Daoy (cell line): ENCODE data around the gene TAMALIN. TPM values are rescaled to one million over a fixed set of nuclear protein-coding genes. Genes with fewer than 3 reads are reported as not detected.

Experiments
- DNase-seq: peaks from one replicate; pipeline ENCODE4 v3.0.0-alpha.2; 2015; ENCODE audit warnings: low read depth
- total RNA-seq: library from RNA; depleted of rRNA; stranded (reverse); fragments of >200 nt; shearing (Covaris generic); gene quantifications from 2 replicates; pipeline ENCODE4 v1.2.3, GENCODE V29; 2014

The TAMALIN gene
- total RNA-seq, 1 experiment from 2014 or later: 1.1 TPM

DNA sequence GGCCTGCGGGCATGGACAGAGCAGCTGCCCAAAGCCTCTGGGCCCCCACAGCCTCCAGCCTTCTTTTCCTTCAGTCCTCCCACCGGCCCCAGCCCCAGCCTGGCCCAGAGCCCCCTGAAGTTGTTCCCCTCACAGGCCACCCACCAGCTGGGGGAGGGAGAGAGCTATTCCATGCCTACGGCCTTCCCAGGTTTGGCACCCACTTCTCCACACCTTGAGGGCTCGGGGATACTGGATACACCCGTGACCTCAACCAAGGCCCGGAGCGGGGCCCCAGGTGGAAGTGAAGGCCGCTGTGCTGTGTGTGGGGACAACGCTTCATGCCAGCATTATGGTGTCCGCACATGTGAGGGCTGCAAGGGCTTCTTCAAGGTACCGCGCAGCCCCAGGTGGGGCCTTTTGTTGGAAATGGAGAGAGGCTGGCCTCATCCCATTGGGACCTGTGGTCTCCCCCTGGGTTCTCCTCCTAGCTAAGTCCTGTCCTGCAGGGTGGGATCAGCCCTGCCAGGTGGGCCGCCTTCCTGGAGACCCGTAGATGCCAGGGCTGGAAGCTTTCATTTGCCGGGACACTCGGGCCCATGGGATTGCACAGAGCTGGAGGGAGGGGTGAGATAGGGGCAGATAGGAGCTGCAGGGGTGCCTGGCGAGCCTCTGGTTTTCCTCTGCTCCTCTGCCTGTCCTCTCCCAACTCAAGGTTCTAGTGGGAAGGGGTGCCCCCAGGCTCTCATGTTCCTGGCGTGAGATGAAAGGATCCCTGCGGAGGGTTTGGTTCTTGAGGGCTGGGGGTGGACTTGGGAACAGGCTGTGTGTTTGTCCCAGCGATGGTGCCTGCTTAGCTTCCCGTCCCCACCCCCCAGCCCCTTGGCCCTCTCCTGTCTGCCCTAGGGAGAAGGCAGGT lies 48.3 kb downstream of the TAMALIN start:
- DNase-seq: no peak

GRCh38 chr12:52055731-52056711 lies 49.3 kb downstream of the TAMALIN start:
- no peak for DNase-seq

DNA sequence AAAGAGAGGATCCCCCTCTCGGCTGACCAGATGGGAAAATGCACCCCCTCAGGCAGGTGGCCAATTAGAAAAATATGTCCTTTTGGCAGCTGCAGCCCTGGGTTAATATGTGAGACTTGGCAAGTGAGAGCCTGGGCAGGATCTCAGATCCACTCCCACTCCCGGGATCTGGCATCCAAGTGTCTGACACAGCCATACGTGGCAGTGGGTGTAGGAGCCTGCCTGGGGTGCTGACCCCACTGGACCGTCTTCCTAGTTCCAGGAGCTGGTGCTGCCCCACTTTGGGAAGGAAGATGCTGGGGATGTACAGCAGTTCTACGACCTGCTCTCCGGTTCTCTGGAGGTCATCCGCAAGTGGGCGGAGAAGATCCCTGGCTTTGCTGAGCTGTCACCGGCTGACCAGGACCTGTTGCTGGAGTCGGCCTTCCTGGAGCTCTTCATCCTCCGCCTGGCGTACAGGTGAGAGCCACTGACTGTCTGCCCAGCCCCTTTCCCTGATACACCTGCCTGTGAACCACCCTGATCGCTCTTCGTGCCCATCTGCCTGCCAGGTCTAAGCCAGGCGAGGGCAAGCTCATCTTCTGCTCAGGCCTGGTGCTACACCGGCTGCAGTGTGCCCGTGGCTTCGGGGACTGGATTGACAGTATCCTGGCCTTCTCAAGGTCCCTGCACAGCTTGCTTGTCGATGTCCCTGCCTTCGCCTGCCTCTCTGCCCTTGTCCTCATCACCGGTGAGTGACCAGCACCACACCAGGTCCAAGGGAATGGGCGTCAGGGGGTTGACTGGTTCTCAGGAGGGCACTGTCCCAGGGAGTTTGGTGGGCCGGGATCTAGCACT lies 50.3 kb downstream of the TAMALIN start:
- no peak for DNase-seq

- no peak for DNase-seq
Measured at GRCh38 chr12:52057638-52058576, 51.2 kb downstream of the TAMALIN start.

DNA sequence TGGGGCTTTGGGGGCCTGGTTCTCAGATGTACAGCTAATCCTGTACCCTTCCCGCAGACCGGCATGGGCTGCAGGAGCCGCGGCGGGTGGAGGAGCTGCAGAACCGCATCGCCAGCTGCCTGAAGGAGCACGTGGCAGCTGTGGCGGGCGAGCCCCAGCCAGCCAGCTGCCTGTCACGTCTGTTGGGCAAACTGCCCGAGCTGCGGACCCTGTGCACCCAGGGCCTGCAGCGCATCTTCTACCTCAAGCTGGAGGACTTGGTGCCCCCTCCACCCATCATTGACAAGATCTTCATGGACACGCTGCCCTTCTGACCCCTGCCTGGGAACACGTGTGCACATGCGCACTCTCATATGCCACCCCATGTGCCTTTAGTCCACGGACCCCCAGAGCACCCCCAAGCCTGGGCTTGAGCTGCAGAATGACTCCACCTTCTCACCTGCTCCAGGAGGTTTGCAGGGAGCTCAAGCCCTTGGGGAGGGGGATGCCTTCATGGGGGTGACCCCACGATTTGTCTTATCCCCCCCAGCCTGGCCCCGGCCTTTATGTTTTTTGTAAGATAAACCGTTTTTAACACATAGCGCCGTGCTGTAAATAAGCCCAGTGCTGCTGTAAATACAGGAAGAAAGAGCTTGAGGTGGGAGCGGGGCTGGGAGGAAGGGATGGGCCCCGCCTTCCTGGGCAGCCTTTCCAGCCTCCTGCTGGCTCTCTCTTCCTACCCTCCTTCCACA lies 52.0 kb downstream of the TAMALIN start:
- DNase-seq: no peak

- DNase-seq: no peak
Measured at GRCh38 chr12:52059582-52060497, 53.1 kb downstream of the TAMALIN start.

DNA sequence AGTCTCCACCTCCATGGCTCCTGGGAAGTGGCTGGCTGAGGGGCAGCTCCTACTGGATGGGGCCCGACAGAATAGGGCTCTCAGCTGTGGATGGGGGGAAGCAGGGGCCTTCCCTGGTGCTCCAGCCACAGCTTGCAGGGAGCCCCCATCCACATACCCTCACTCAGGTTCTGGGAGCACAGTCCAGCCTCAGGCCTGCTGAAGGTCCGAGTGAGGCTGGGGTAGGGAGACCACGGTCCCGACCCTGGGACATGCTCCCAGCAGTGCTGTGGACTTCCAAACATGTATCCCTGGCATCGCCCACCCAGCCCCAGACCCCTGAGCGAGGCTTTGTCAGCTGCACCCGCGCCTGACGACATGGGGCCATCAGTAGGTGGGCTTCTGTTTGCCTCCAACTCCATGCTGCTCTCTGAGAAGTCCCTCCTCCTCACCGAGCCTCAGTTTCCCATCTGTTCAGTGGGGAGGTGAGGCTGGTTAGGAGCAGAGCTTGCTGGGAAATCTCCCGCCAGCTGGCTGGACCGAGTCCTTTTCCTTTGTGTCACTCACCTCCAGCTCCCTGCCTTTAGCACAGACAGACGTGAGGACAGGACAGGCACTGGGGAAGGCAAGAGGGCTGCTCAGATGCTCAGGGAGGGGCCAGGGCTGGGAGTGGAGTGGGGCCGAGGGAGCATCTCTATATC lies 53.9 kb downstream of the TAMALIN start:
- no peak for DNase-seq

DNA sequence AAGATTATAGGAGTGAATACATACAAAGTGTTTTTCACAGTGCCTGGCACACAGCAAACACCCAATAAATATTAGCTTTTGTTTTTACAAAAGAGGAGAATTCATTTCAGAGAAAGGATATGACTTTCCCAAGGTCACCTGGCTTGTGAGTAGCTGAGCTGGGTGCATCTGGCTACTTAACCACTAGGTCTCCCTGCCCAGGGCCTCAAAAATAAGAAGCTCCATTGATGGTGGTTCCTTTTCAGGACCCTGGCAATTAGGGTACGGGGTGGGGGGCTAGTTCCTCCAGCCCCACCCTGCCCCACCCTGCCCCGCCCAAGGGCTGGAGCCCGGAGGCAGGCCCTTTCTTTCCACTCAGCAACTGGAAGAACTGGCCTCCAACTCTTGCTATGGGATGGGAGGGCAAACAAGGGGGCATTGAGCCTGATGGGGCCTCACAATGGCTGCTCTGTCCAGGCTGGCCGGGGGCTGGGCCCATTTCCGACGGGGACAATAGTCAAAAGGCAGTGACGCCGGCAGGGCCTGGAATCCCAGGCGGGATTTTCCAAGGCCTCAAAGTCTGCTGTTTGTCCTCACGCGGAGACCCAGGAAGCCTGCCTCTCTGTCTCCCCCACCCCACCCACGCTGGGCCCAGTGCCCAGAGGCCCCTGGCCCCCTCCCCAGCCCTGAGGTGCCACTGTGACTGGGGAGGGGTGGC lies 54.9 kb downstream of the TAMALIN start:
- no peak for DNase-seq

- no peak for DNase-seq
Measured at GRCh38 chr12:52062167-52063081, 55.7 kb downstream of the TAMALIN start.

DNA sequence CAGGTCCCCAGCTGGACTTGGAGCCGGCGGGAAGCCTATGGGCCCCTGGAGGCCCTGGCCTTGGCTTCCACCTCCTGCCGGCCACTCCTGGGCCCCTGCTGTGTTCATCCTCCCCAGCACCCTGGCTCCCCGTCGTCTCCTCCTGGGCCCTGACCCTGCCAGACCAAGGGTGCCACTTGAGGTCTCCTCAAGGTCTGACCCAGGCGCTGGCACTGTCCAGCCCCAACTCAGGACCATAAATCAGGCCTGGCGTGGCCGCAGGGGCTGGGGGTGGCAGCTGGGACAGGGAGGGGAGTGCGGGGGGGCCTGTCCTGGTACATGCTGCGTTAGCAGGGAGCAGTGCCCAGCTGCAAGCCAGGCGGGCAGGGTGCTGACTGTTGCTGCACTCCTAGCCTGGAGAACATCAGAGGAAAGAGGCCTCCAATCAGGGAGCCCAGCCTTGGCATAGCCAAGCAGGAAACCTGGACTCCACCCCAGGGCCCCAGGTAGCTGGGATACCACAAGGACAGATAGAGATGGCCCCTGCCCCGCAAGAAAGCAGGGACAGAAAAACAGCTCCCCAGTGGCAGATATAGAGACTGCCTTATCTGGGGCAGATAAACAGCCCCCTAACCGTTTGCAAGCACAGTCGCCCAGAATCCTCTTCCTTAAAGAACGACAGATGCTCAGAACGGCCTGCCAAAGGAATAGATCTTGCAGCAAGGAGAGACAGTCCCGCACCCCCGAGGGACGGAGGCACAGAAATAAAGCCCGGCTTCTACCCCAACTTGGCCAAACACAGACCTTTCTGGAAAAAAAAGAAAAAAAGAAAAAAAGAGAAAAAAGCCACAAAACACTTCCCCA lies 56.6 kb downstream of the TAMALIN start:
- DNase-seq: no peak

DNA sequence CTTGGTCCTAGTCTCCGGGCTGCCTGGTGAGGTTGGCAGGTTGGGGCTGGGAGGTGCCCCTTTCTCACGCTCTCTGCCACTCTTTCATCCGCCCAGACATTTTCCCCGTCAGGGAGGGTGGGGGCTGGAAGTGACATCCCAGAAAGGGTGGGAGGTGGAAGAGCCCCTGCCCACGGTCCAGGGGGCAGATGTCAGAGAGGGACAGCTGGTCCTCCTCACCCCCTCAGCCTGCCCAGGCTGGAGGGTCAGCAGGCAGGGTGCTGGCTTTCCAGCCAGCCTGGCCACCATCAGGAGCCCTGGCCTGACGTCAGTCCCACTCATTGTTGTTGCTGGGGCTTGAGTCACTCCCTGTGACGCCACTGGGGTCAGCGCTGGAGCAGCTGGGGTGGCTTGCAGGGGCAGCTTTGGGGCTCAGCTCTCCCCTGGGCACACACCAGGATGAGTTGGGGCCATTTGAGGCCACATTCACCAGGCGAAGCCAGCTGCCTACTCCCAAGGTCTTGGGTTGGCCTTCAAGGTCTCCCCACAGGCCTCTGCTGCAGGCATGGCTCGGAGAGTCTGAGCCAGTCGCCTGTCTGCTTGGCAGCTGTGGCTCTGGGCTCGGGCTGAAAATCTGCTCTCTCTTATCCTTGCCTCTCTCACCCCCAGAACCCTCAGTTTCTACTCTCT lies 57.4 kb downstream of the TAMALIN start:
- peak; percentile 79 for DNase-seq
